CD8-positive, alpha-beta memory T cell (primary cell): ENCODE measurements around the gene CPSF3. TPM values are rescaled to one million over a fixed set of nuclear protein-coding genes. Genes with fewer than 3 reads are reported as not detected.
"Not testable (repeated sequence)": the region's sequence is repeated elsewhere in the genome, so short reads cannot be mapped to it uniquely, and the experiment has no call there.

Experiments used
- CTCF ChIA-PET: fragments of 350-600 bp; sonication (Branson Sonifier 250); formaldehyde crosslinking; loops from one replicate; lab custom pipeline; 2021; ENCODE audit warnings: antibody characterized with exemption; lab: Charles Lee
- POLR2A ChIA-PET: fragments of 350-600 bp; sonication (Branson Sonifier 250); formaldehyde crosslinking; loops from one replicate; lab custom pipeline; 2021; ENCODE audit warnings: antibody characterized with exemption; lab: Charles Lee
- DNase-seq, 5 donors: peaks; one replicate each; pipeline versions ENCODE4 v3.0.0 to v3.0.0-alpha.2; 2020 to 2022; ENCODE audit warnings: mixed read lengths in 1 of 5
- H3K27ac ChIP-seq: one replicate; pipeline ENCODE4 v1.7.0; 2013; ENCODE audit warnings: low read depth, mild to moderate bottlenecking, low read length, moderate library complexity
- H3K27me3 ChIP-seq: 2 replicates; pipeline ENCODE4 v1.7.0; 2013; ENCODE audit warnings: low read length, mild to moderate bottlenecking; ENCODE audit not compliant: insufficient read depth, poor library complexity, severe bottlenecking
- H3K36me3 ChIP-seq: 2 replicates; pipeline ENCODE4 v1.7.0; 2013; ENCODE audit warnings: mild to moderate bottlenecking, low read length, moderate library complexity; ENCODE audit not compliant: insufficient read depth
- H3K4me1 ChIP-seq: 2 replicates; pipeline ENCODE4 v1.7.0; 2013; ENCODE audit warnings: mild to moderate bottlenecking, low read length, moderate library complexity; ENCODE audit not compliant: insufficient read depth
- H3K4me3 ChIP-seq: 2 replicates; pipeline ENCODE4 v1.7.0; 2013; ENCODE audit warnings: mild to moderate bottlenecking, low read length
- H3K9me3 ChIP-seq: 2 replicates; pipeline ENCODE4 v1.7.0; 2013; ENCODE audit warnings: mild to moderate bottlenecking, low read length
- H3K27ac Mint-ChIP-seq, 8 donors: one replicate each; pipeline ENCODE4 v1.8.0; 2020 to 2021; ENCODE audit warnings: mixed read lengths in 8 of 8, mild to moderate bottlenecking in 6 of 8, inconsistent platforms in 3 of 8, moderate library complexity in 3 of 8
- H3K27me3 Mint-ChIP-seq, 2 donors: one replicate each; pipeline ENCODE4 v1.8.0; 2020 to 2021; ENCODE audit warnings: mixed read lengths in 2 of 2, mild to moderate bottlenecking in 1 of 2, moderate library complexity in 1 of 2
- H3K36me3 Mint-ChIP-seq, 3 donors: one replicate each; pipeline ENCODE4 v1.8.0; 2020 to 2021; ENCODE audit warnings: mixed read lengths in 3 of 3, inconsistent platforms in 1 of 3, mild to moderate bottlenecking in 1 of 3
- H3K4me1 Mint-ChIP-seq, 3 donors: one replicate each; pipeline ENCODE4 v1.8.0; 2020 to 2021; ENCODE audit warnings: mixed read lengths in 3 of 3, inconsistent platforms in 1 of 3, mild to moderate bottlenecking in 1 of 3
- H3K4me3 Mint-ChIP-seq, 7 donors: one replicate each; pipeline ENCODE4 v1.8.0; 2020 to 2021; ENCODE audit warnings: mixed read lengths in 7 of 7, mild to moderate bottlenecking in 6 of 7, moderate library complexity in 4 of 7, inconsistent platforms in 2 of 7
- H3K9me3 Mint-ChIP-seq, 5 donors: one replicate each; pipeline ENCODE4 v1.8.0; 2020 to 2022; ENCODE audit warnings: mixed read lengths in 5 of 5, mild to moderate bottlenecking in 3 of 5, moderate library complexity in 2 of 5, inconsistent platforms in 1 of 5
- polyA plus RNA-seq: library from polyadenylated mRNA; unstranded; fragments of 300-500 nt; fragmentation: Illumina TruSeq; gene quantifications from one replicate; pipeline ENCODE4 v1.2.3, GENCODE V29; 2021
- total RNA-seq, 2 experiments: library from RNA; stranded (reverse); gene quantifications; one replicate each; pipeline ENCODE4 v1.2.3, GENCODE V29; 2021

The CPSF3 gene
- total and polyA plus RNA-seq, 3 experiments from 2014 or later = 28.6 to 83.9 (median 79.0) TPM

- Mint-ChIP-seq H3K4me3 (no peak overlapping the region), H3K27ac (no peak overlapping the region), H3K9me3 (no peaks in the 10 kb centered on the region), H3K4me1 (no peaks in the 10 kb centered on the region), H3K27me3 (no peaks in the 10 kb centered on the region), H3K36me3 (no peaks in the 10 kb centered on the region)
- no peak for DNase-seq
- Histone ChIP-seq H3K27me3 (no peaks in the 10 kb centered on the region), H3K27ac (no peak overlapping the region), H3K4me3 (no peak overlapping the region), H3K9me3 (no peaks in the 10 kb centered on the region), H3K4me1 (no peaks in the 10 kb centered on the region), H3K36me3 (no peaks in the 10 kb centered on the region)
- CTCF ChIA-PET = no interaction called here
- POLR2A ChIA-PET = no interaction called here
Observed at GRCh38 chr2:9390991-9391390, 32.5 kb upstream of the CPSF3 start.

GRCh38 chr2:9391961-9392720, 31.3 kb upstream of the CPSF3 start:
- no peak overlapping the region for H3K27ac Mint-ChIP-seq
- Histone ChIP-seq H3K4me1 (no peaks in the 10 kb centered on the region), H3K36me3 (no peaks in the 10 kb centered on the region), H3K27me3 (no peaks in the 10 kb centered on the region), H3K4me3 (no peak overlapping the region), H3K27ac (no peak overlapping the region), H3K9me3 (no peaks in the 10 kb centered on the region)
- ChIA-PET CTCF (no interaction called here), POLR2A (no interaction called here)
- H3K36me3 Mint-ChIP-seq = no peaks in the 10 kb centered on the region
- DNase-seq = no peak
- no peaks in the 10 kb centered on the region for H3K9me3 Mint-ChIP-seq
- H3K27me3 Mint-ChIP-seq = peaks cover 0 to 1% of the 10 kb centered on the region in 2 donors
- H3K4me1 Mint-ChIP-seq = no peaks in the 10 kb centered on the region
- no peak overlapping the region for H3K4me3 Mint-ChIP-seq

- Mint-ChIP-seq H3K36me3 (no peaks in the 10 kb centered on the region), H3K4me1 (no peaks in the 10 kb centered on the region), H3K4me3 (no peak overlapping the region), H3K9me3 (no peaks in the 10 kb centered on the region), H3K27me3 (peaks cover 0 to 1% of the 10 kb centered on the region in 2 donors), H3K27ac (no peak overlapping the region)
- Histone ChIP-seq H3K27me3 (no peaks in the 10 kb centered on the region), H3K36me3 (no peaks in the 10 kb centered on the region), H3K4me1 (no peaks in the 10 kb centered on the region), H3K4me3 (no peak overlapping the region), H3K27ac (no peak overlapping the region), H3K9me3 (no peaks in the 10 kb centered on the region)
- ChIA-PET POLR2A (no interaction called here), CTCF (interaction anchor here (0.6 kb wide), 1 partner anchor 22 kb away, joined by 3 read pairs; no protein-coding TSS in a partner anchor)
- DNase-seq = no peak
Observed at GRCh38 chr2:9392898-9393765, 30.3 kb upstream of the CPSF3 start.

- no peaks in the 10 kb centered on the region for H3K9me3 ChIP-seq
- Mint-ChIP-seq H3K4me3 (no peak overlapping the region), H3K9me3 (no peaks in the 10 kb centered on the region), H3K36me3 (no peaks in the 10 kb centered on the region), H3K27me3 (peaks cover 0 to 1% of the 10 kb centered on the region in 2 donors), H3K27ac (no peak overlapping the region), H3K4me1 (no peaks in the 10 kb centered on the region)
- no peak overlapping the region for H3K4me3 ChIP-seq
- ChIA-PET CTCF (no interaction called here), POLR2A (no interaction called here)
- H3K36me3 ChIP-seq = no peaks in the 10 kb centered on the region
- no peaks in the 10 kb centered on the region for H3K27me3 ChIP-seq
- no peaks in the 10 kb centered on the region for H3K4me1 ChIP-seq
- no peak for DNase-seq
- no peak overlapping the region for H3K27ac ChIP-seq
Observed at GRCh38 chr2:9394816-9395215, 28.6 kb upstream of the CPSF3 start.

- CTCF ChIA-PET = no interaction called here
- H3K4me3 ChIP-seq = no peak overlapping the region
- POLR2A ChIA-PET = no interaction called here
- no peaks in the 10 kb centered on the region for H3K4me1 ChIP-seq
- H3K27me3 Mint-ChIP-seq = peaks cover 0 to 1% of the 10 kb centered on the region in 2 donors
- peaks cover 0 to 4% (median 0%) of the 10 kb centered on the region in 3 donors for H3K4me1 Mint-ChIP-seq
- H3K27ac ChIP-seq = no peak overlapping the region
- no peak overlapping the region for H3K27ac Mint-ChIP-seq
- no peaks in the 10 kb centered on the region for H3K9me3 Mint-ChIP-seq
- no peaks in the 10 kb centered on the region for H3K36me3 ChIP-seq
- no peaks in the 10 kb centered on the region for H3K9me3 ChIP-seq
- no peaks in the 10 kb centered on the region for H3K27me3 ChIP-seq
- no peak overlapping the region for H3K4me3 Mint-ChIP-seq
- no peaks in the 10 kb centered on the region for H3K36me3 Mint-ChIP-seq
- no peak for DNase-seq
Observed at GRCh38 chr2:9397201-9397600, 26.3 kb upstream of the CPSF3 start.

- CTCF ChIA-PET, H3K36me3 Mint-ChIP-seq, H3K27me3 Mint-ChIP-seq, H3K9me3 Mint-ChIP-seq, H3K4me3 ChIP-seq, H3K4me1 ChIP-seq, H3K4me1 Mint-ChIP-seq, DNase-seq, H3K27ac ChIP-seq, H3K27me3 ChIP-seq, H3K36me3 ChIP-seq, POLR2A ChIA-PET, H3K9me3 ChIP-seq, H3K4me3 Mint-ChIP-seq: not testable (repeated sequence)
- H3K27ac Mint-ChIP-seq = peak overlapping the region in 1 of 8 donors; percentile 47
Observed at GRCh38 chr2:9398251-9398650, 25.2 kb upstream of the CPSF3 start.

GRCh38 chr2:9398881-9399780, 24.3 kb upstream of the CPSF3 start:
- POLR2A ChIA-PET = no interaction called here
- DNase-seq = no peak
- Histone ChIP-seq H3K36me3 (no peaks in the 10 kb centered on the region), H3K4me3 (no peak overlapping the region), H3K27ac (no peak overlapping the region), H3K9me3 (no peaks in the 10 kb centered on the region), H3K4me1 (no peaks in the 10 kb centered on the region), H3K27me3 (no peaks in the 10 kb centered on the region)
- peaks cover 0 to 4% (median 0%) of the 10 kb centered on the region in 3 donors for H3K4me1 Mint-ChIP-seq
- H3K36me3 Mint-ChIP-seq = peaks cover 0 to 3% (median 3%) of the 10 kb centered on the region in 3 donors
- no peak overlapping the region for H3K4me3 Mint-ChIP-seq
- H3K9me3 Mint-ChIP-seq = no peaks in the 10 kb centered on the region
- H3K27me3 Mint-ChIP-seq = peaks cover 0 to 1% of the 10 kb centered on the region in 2 donors
- peak overlapping the region in 2 of 8 donors; percentile 29 to 48 for H3K27ac Mint-ChIP-seq
- CTCF ChIA-PET = no interaction called here
